Amygdala (tissue), 56 donors: ENCODE data around the gene ARHGAP18.

Experiments used
- DNase-seq, 56 donors: peaks; one replicate each; lab custom pipeline; 2025; lab: John Stamatoyannopoulos, UW

ARHGAP18 gene, protein sequence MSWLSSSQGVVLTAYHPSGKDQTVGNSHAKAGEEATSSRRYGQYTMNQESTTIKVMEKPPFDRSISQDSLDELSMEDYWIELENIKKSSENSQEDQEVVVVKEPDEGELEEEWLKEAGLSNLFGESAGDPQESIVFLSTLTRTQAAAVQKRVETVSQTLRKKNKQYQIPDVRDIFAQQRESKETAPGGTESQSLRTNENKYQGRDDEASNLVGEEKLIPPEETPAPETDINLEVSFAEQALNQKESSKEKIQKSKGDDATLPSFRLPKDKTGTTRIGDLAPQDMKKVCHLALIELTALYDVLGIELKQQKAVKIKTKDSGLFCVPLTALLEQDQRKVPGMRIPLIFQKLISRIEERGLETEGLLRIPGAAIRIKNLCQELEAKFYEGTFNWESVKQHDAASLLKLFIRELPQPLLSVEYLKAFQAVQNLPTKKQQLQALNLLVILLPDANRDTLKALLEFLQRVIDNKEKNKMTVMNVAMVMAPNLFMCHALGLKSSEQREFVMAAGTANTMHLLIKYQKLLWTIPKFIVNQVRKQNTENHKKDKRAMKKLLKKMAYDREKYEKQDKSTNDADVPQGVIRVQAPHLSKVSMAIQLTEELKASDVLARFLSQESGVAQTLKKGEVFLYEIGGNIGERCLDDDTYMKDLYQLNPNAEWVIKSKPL

GRCh38 chr6:129709769-129710449 is at the start of gene ARHGAP18:
Gene ARHGAP18, minus strand, starts transcription at chr6:129710177. Its CDS starts 41 bp downstream, at chr6:129710136.
- DNase-seq, result peak in 51 of 56 donors; percentile 11 to 78 (median 54)

GRCh38 chr6:129755787-129756186 is 45.8 kb upstream of the ARHGAP18 start:
- DNase-seq, result no peak

GRCh38 chr6:129754750-129755149 is 44.8 kb upstream of the ARHGAP18 start:
- no peak for DNase-seq

DNA sequence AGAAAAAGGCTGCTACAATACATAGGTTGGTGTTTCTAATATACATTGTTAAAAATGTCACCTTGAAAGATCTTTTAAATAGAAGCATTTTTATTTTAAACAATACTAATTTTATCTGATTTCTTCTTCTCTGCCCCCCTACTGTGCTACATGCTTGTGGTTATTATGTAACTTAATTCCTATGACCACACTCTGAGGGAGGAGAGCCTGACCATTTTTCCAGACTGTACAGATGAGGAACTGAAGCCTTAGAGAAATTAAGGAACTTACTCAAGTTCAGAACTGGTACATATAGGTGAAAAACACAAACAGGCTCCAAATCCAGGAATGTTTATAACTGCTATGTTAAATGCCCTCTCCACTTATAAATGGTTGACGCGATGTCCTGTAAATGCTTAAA is 43.4 kb upstream of the ARHGAP18 start:
- DNase-seq, result no peak

DNA sequence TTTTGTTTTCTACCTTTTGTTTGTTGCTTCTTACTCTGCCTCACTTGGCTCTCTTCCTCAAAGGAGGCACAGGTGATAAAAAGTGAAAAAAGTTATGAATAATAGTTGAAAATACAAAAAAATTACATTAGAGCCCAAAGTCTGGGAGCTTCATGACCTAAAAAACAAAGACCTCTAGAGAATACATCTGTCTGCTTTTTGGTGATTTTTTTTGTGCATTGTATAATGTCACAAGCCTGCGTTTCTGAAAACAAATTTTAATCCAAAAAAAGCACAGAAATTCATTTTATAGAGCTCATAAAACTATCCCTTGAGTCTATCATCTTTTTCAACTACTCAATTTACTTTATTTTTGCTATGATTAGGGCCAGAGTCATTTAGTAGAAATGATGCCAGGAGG is 41.4 kb upstream of the ARHGAP18 start:
- no peak for DNase-seq

DNA sequence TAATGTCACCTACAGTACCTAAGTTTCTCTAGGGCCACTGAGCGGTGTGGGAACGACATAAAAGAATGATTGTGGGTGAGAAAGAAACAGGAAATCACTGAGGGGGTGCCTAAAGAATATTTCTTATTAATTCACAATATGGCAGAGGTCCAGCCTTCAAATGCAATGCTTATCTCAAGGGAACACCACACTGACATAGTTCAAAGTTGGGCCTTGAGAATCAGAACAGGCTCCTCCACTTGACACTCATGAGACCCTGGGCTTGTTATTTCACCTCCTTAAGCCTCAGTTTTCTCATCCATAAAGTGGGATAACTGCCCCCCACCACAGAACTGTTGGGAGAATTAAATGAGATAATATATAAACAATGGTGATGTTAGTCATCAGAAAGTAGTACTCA is 40.4 kb upstream of the ARHGAP18 start:
- no peak for DNase-seq

DNA sequence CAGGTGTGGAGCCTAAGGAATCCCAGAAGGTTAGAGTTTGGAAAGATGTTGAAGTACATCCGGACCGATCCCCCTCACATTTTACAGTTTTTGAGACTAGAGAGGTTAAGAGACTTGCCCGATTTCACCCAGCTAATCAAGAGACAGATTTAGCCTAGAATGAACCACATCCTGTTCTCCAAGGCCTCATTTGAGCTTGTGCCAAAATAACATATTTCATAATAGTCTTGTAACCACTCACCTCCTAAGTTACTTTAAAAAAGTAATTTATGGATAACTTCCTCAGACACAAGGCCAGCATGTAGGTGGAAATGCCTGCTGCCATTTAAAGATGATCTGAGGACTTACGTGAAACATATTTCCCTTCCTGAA is 39.8 kb upstream of the ARHGAP18 start:
- no peak for DNase-seq

GRCh38 chr6:129748901-129749748 is 39.1 kb upstream of the ARHGAP18 start:
- DNase-seq, result no peak

GRCh38 chr6:129748212-129748900 is 38.4 kb upstream of the ARHGAP18 start:
- no peak for DNase-seq

- DNase-seq, result no peak
These were observed 37.7 kb upstream of the ARHGAP18 start for GRCh38 chr6:129747588-129748112.

DNA sequence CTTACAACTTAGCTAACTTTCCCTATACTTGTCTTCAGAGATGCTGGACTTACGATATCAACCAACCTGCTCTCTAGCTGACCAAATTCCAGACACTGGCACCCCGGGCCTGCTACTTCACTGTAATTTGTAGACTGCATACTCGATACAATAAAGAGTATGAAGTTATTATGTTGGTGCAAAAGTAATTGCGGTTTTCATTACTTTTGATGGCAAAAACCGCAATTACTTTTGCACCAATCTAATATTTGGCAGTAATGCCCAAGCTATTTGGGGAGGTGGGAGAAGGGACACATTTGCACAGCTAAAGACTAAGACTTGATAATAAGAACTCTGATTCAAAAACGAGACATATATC is 34.9 kb upstream of the ARHGAP18 start:
- no peak for DNase-seq

DNA sequence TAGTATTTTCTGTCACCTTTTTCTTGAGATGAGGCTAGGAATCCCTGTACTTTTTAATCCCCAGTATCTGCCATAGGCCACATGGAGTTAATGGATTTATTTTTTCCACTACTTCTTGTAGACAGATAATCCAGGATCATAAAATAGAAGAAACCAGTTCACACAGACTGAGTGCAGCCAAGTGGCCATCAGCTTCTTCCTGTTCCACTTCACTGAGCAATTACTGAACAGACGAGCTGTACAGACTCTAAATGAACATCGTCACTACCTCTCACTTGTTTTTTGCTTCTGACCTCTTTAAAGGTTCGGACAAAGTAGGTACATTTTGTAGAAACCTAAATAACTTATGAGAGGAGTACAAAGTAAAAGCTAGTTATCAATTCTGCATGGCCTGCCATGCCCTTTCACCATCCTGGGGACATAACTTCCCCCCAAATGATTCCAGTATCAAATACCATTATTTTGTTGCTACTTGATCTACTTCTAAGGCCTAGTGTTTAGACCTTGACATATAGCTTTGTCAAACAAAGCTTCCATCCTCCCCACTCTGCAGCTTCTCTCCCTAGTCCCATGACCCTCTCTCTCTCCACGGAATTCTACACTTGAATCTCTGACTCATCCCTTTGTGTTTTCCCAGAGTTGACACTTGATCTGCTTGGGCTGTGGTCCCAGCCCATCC is 34.4 kb upstream of the ARHGAP18 start:
- no peak for DNase-seq

DNA sequence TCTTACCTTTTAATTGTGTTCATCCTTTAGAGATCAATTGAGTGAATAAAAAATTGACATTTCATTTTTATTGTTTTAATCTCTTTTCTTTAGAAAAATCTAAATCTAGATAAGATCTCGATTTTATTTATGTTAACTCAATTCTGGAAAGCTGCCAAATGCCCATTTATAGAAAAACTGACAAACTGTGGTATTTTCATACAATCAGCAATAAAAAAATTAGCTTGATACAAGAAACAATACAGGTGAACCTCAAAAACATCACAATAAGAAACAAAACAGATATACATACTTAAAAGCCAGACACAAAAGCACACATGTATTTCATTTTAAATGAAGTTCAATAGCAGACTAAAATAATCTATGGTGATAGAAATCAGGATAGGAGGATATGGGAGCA is 30.0 kb upstream of the ARHGAP18 start:
- DNase-seq, result no peak

GRCh38 chr6:129736105-129736504 is 26.1 kb upstream of the ARHGAP18 start:
- no peak for DNase-seq

GRCh38 chr6:129733290-129733689 is 23.3 kb upstream of the ARHGAP18 start:
- DNase-seq, result no peak

GRCh38 chr6:129732542-129732941 is 22.6 kb upstream of the ARHGAP18 start:
- DNase-seq, result no peak

- DNase-seq, result no peak
These were observed 22.1 kb upstream of the ARHGAP18 start for GRCh38 chr6:129732034-129732433.

DNA sequence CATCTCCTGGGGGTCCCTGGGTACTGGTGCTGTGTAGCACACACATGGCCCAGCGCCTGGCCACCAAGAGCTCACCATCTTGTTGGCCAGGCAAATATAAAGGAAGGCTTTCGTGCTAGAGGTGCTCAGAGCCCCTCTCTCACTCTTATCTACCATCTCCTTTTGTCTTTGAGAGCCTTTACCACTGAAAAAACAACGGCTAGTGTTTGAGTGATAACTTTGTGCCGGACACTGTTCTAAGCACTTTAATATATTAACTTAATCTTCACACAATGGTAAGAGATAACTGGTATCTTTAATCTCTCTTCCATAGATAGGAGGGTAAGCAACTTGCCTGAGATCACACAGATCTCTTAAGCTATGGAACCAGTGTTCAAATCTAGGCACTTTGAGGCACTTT is 21.5 kb upstream of the ARHGAP18 start:
- DNase-seq, result no peak

- no peak for DNase-seq
These were observed 20.6 kb upstream of the ARHGAP18 start for GRCh38 chr6:129730477-129731165.
